ENCODE data around the gene PALMD.

- TF ChIP-seq MYC (IDR thresholded peaks at IDR 0.05; ENCODE audit: borderline replicate concordance, low read length), result no peak
- TF ChIP-seq RCOR1 (IDR thresholded peaks at IDR 0.05; ENCODE audit: low read depth, low read length), result no peak
- no peak for TF ChIP-seq CEBPB (IDR thresholded peaks at IDR 0.05)
- TF ChIP-seq CTCF (IDR thresholded peaks at IDR 0.05), result no peak
- TF ChIP-seq, protein P1, sequence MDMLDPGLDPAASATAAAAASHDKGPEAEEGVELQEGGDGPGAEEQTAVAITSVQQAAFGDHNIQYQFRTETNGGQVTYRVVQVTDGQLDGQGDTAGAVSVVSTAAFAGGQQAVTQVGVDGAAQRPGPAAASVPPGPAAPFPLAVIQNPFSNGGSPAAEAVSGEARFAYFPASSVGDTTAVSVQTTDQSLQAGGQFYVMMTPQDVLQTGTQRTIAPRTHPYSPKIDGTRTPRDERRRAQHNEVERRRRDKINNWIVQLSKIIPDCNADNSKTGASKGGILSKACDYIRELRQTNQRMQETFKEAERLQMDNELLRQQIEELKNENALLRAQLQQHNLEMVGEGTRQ (IDR thresholded peaks at IDR 0.05), result no peak
- no peak for TF ChIP-seq POLR2A (IDR thresholded peaks at IDR 0.05; ENCODE audit: low read length)
- no peak for TF ChIP-seq CHD2 (IDR thresholded peaks at IDR 0.05; ENCODE audit: low read length, partially characterized antibody)
- no peak for TF ChIP-seq HMGXB4 (CRISPR knock-in tag; IDR thresholded peaks at IDR 0.05; ENCODE audit: borderline replicate concordance)
- TF ChIP-seq E2F6 (IDR thresholded peaks at IDR 0.05; ENCODE audit: borderline replicate concordance, low read depth), result no peak
- TF ChIP-seq ZFP36 (IDR thresholded peaks at IDR 0.05; ENCODE audit: borderline replicate concordance, partially characterized antibody), result no peak
- no peak for TF ChIP-seq EP300 (IDR thresholded peaks at IDR 0.05)
- TF ChIP-seq MAX (IDR thresholded peaks at IDR 0.05), result no peak
Measured at GRCh38 chr1:99635664-99636063, 10.2 kb upstream of the PALMD start.

Measured in A549 (cell line).